K562 (cell line): ENCODE results near the gene CAGE1. TPM values are rescaled to one million over a fixed set of nuclear protein-coding genes. Genes with fewer than 3 reads are reported as not detected.

Experiments used
- BACH1 ChIP-seq: fragments of 200-800 bp; sonication (Bioruptor generic); IDR thresholded peaks from 2 replicates; pipeline ENCODE4 v1.6.1; 2016; ENCODE audit warnings: missing genetic modification characterization, missing compliant biosample characterization
- CBX8 ChIP-seq: fragments of 200-600 bp; sonication (generic); IDR thresholded peaks from 2 replicates; pipeline ENCODE4 v1.6.1; 2012; ENCODE audit warnings: borderline replicate concordance, mixed run types, low read depth, mild to moderate bottlenecking, moderate library complexity, mixed read lengths, low read length, control low read depth, inconsistent platforms; ENCODE audit not compliant: poor library complexity, severe bottlenecking; ENCODE audit errors: extremely low read depth
- FOXM1 ChIP-seq, 2 experiments: fragments of 450-650 bp in 1 of 2; sonication (generic) in 1 of 2; formaldehyde crosslinking in 1 of 2; IDR thresholded peaks; 2 replicates each; pipeline versions ENCODE4 v1.6.1 to v1.9.0; 2017 to 2022; ENCODE audit warnings: low read depth in 2 of 2, mild to moderate bottlenecking in 2 of 2, missing genetic modification reagents in 1 of 2, moderate library complexity in 1 of 2
- FUS ChIP-seq: fragments of 200-400 bp; formaldehyde crosslinking; optimal IDR thresholded peaks from 2 replicates; pipeline ENCODE3; 2017; ENCODE audit warnings: low read depth, low read length
- HDAC3 ChIP-seq: fragments of 450-650 bp; IDR thresholded peaks from 2 replicates; pipeline ENCODE4 v1.6.1; 2018; ENCODE audit warnings: borderline replicate concordance, mild to moderate bottlenecking, moderate library complexity; ENCODE audit not compliant: partially characterized antibody
- POLR2A ChIP-seq: fragments of 450-650 bp; conservative IDR thresholded peaks from 2 replicates; pipeline ENCODE4 v1.6.1; 2016
- PRPF4 ChIP-seq: fragments of 200-400 bp; formaldehyde crosslinking; IDR thresholded peaks from one replicate; pipeline ENCODE4 v1.6.1; 2017; ENCODE audit warnings: low read length, low read depth, mild to moderate bottlenecking; ENCODE audit not compliant: insufficient read depth, poor library complexity, severe bottlenecking
- PYGO2 ChIP-seq: fragments of 450-650 bp; IDR thresholded peaks from 2 replicates; pipeline ENCODE4 v1.6.1; 2016; ENCODE audit warnings: mild to moderate bottlenecking, missing genetic modification characterization, moderate library complexity, missing compliant biosample characterization
- RBFOX2 ChIP-seq: fragments of 200-400 bp; formaldehyde crosslinking; IDR thresholded peaks from 2 replicates; pipeline ENCODE4 v1.6.1; 2017; ENCODE audit warnings: low read depth, mild to moderate bottlenecking, low read length, moderate library complexity
- RNF2 ChIP-seq: sonication (generic); IDR thresholded peaks from 2 replicates; pipeline ENCODE4 v1.6.1; 2016
- ZNF12 ChIP-seq: sonication (generic); formaldehyde crosslinking; IDR thresholded peaks from 2 replicates; pipeline ENCODE4 v1.4.0; 2020; ENCODE audit warnings: mild to moderate bottlenecking, missing genetic modification reagents
- ZNF311 ChIP-seq: fragments of 250-450 bp; sonication (Bioruptor Pico); IDR thresholded peaks from 2 replicates; pipeline ENCODE4 v1.4.0; 2020; ENCODE audit warnings: mild to moderate bottlenecking, moderate library complexity
- polyA plus RNA-seq, 8 experiments: library from polyadenylated mRNA; depleted of rRNA in 4 of 8; stranded (reverse) in 5 of 8; unstranded in 3 of 8; fragments of >200 nt; fragmentation: Nextera tagmentation in 2 of 8; fragmentation: Illumina TruSeq in 1 of 8; extraction: Ambion mirVana in 2 of 8; extraction: Trizol in 1 of 8; gene quantifications; 2 replicates each; pipeline versions ENCODE4 v1.2.1 to v1.2.3, GENCODE V29; 2011 to 2014; ENCODE audit warnings: inconsistent platforms in 1 of 8, missing spikeins in 1 of 8
- total RNA-seq, 7 experiments: library from RNA; depleted of rRNA in 6 of 7; stranded (reverse); fragments of >200 nt in 6 of 7; fragmentation: Illumina TruSeq in 2 of 7; extraction: Trizol in 2 of 7; gene quantifications; 2 replicates each; pipeline versions ENCODE4 v1.2.1 to v1.2.3, GENCODE V29; 2011 to 2021; ENCODE audit warnings: low replicate concordance in 1 of 7
- TF ChIP-seq, protein P1 (sequence below): fragments of 450-650 bp; IDR thresholded peaks from 2 replicates; pipeline ENCODE4 v1.6.1; 2016; ENCODE audit warnings: mild to moderate bottlenecking, moderate library complexity
- TF ChIP-seq, protein P2 (sequence below): fragments of 250-450 bp; sonication (Bioruptor Pico); IDR thresholded peaks from 2 replicates; pipeline ENCODE4 v1.6.1; 2021; ENCODE audit warnings: mild to moderate bottlenecking

CAGE1 gene
- total and polyA plus RNA-seq, 9 of the 15 experiments (the other 6 are each of a cell fraction or from before 2014, with no cell fraction given), result 0.13 to 0.33 (median 0.18) TPM; not detected in 4

DNA sequence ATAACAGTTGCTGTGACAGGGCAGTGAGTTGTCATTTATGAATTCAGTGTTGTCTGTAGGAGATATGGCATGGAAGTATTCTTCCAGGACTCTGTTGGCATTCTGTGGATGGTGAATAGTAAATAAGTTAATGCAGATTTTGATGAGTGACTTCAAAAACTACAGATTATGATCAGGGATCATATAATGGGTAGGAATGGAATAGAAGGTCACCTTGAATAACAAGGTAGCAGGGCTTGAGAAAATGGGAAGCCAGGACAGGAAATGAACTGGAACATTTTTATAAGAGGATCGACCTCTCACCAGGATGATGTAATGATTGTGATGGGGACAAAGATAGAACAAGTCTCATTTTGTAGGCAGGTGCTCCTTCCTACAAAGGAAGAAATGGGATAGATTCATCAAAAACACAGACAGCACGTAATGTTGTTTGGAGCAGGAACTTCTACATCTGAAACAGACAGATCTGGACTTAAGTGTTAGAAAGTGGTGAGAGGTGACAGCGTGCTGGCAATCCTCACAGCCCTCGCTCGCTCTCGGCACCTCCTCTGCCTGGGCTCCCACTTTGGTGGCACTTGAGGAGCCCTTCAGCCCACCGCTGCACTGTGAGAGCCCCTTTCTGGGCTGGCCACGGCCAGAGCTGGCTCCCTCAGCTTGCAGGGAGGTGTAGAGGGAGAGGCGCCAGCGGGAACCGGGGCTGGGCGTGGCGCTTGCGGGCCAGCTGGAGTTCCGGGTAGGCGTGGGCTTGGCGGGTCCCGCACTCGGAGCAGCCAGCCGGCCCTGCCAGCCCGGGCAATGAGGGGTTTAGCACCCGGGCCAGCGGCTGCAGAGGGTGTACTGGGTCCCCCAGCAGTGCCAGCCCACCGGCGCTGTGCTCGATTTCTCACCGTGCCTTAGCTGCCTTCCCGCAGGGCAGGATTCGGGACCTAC lies 45.7 kb downstream of the CAGE1 start (continued):
- TF ChIP-seq, protein P1, sequence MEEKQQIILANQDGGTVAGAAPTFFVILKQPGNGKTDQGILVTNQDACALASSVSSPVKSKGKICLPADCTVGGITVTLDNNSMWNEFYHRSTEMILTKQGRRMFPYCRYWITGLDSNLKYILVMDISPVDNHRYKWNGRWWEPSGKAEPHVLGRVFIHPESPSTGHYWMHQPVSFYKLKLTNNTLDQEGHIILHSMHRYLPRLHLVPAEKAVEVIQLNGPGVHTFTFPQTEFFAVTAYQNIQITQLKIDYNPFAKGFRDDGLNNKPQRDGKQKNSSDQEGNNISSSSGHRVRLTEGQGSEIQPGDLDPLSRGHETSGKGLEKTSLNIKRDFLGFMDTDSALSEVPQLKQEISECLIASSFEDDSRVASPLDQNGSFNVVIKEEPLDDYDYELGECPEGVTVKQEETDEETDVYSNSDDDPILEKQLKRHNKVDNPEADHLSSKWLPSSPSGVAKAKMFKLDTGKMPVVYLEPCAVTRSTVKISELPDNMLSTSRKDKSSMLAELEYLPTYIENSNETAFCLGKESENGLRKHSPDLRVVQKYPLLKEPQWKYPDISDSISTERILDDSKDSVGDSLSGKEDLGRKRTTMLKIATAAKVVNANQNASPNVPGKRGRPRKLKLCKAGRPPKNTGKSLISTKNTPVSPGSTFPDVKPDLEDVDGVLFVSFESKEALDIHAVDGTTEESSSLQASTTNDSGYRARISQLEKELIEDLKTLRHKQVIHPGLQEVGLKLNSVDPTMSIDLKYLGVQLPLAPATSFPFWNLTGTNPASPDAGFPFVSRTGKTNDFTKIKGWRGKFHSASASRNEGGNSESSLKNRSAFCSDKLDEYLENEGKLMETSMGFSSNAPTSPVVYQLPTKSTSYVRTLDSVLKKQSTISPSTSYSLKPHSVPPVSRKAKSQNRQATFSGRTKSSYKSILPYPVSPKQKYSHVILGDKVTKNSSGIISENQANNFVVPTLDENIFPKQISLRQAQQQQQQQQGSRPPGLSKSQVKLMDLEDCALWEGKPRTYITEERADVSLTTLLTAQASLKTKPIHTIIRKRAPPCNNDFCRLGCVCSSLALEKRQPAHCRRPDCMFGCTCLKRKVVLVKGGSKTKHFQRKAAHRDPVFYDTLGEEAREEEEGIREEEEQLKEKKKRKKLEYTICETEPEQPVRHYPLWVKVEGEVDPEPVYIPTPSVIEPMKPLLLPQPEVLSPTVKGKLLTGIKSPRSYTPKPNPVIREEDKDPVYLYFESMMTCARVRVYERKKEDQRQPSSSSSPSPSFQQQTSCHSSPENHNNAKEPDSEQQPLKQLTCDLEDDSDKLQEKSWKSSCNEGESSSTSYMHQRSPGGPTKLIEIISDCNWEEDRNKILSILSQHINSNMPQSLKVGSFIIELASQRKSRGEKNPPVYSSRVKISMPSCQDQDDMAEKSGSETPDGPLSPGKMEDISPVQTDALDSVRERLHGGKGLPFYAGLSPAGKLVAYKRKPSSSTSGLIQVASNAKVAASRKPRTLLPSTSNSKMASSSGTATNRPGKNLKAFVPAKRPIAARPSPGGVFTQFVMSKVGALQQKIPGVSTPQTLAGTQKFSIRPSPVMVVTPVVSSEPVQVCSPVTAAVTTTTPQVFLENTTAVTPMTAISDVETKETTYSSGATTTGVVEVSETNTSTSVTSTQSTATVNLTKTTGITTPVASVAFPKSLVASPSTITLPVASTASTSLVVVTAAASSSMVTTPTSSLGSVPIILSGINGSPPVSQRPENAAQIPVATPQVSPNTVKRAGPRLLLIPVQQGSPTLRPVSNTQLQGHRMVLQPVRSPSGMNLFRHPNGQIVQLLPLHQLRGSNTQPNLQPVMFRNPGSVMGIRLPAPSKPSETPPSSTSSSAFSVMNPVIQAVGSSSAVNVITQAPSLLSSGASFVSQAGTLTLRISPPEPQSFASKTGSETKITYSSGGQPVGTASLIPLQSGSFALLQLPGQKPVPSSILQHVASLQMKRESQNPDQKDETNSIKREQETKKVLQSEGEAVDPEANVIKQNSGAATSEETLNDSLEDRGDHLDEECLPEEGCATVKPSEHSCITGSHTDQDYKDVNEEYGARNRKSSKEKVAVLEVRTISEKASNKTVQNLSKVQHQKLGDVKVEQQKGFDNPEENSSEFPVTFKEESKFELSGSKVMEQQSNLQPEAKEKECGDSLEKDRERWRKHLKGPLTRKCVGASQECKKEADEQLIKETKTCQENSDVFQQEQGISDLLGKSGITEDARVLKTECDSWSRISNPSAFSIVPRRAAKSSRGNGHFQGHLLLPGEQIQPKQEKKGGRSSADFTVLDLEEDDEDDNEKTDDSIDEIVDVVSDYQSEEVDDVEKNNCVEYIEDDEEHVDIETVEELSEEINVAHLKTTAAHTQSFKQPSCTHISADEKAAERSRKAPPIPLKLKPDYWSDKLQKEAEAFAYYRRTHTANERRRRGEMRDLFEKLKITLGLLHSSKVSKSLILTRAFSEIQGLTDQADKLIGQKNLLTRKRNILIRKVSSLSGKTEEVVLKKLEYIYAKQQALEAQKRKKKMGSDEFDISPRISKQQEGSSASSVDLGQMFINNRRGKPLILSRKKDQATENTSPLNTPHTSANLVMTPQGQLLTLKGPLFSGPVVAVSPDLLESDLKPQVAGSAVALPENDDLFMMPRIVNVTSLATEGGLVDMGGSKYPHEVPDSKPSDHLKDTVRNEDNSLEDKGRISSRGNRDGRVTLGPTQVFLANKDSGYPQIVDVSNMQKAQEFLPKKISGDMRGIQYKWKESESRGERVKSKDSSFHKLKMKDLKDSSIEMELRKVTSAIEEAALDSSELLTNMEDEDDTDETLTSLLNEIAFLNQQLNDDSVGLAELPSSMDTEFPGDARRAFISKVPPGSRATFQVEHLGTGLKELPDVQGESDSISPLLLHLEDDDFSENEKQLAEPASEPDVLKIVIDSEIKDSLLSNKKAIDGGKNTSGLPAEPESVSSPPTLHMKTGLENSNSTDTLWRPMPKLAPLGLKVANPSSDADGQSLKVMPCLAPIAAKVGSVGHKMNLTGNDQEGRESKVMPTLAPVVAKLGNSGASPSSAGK, result 0 out of 2 replicates have a peak, but pooled peaks have one; percentile 13
- peak; percentile 60 for TF ChIP-seq RBFOX2
- TF ChIP-seq FUS, result no peak
- no peak for TF ChIP-seq HDAC3
- no peak for TF ChIP-seq CBX8
- TF ChIP-seq BACH1 (tag), result no peak
- no peak for TF ChIP-seq PYGO2 (tag)
- 0 out of 2 replicates have a peak, but pooled peaks have one; percentile 30 for TF ChIP-seq POLR2A
- no peak for TF ChIP-seq ZNF311 (CRISPR knock-in tag)
- TF ChIP-seq FOXM1 (IDR thresholded peaks at IDR 0.05; ENCODE audit: low read depth), result no peak
- TF ChIP-seq FOXM1 (CRISPR knock-in tag; IDR thresholded peaks at IDR 0.05; ENCODE audit: low read depth), result 0 out of 2 replicates have a peak, but pooled peaks have one; percentile 61
- TF ChIP-seq ZNF12 (CRISPR knock-in tag), result no peak
- no peak for TF ChIP-seq RNF2
- TF ChIP-seq, protein P2, sequence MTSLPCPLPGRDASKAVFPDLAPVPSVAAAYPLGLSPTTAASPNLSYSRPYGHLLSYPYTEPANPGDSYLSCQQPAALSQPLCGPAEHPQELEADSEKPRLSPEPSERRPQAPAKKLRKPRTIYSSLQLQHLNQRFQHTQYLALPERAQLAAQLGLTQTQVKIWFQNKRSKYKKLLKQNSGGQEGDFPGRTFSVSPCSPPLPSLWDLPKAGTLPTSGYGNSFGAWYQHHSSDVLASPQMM (CRISPR knock-in tag), result no peak
- no peak for TF ChIP-seq PRPF4
